K562 (cell line): ENCODE results near the gene GOLGA8B. TPM values are rescaled to one million over a fixed set of nuclear protein-coding genes. Genes with fewer than 3 reads are reported as not detected.

ENCODE experiments used
- ATAC-seq: fragments of 200-7000 bp; cut with Tn5 transposase; 3 replicates; pipeline ENCODE4 v1.9.1; 2020; ENCODE audit warnings: moderate library complexity
- BruUV-seq: library from RNA; stranded (reverse); fragments of 400-500 nt; replicated peaks from 2 replicates; lab custom pipeline; 2021; lab: Mats Ljungman, UMichigan
- CTCF ChIA-PET: fragments of 300-600 bp; formaldehyde crosslinking; extraction: SDS; loops from one replicate; lab custom pipeline; 2021; ENCODE audit warnings: low intra/inter-chr PET ratio; lab: Yijun Ruan, JAX
- POLR2A ChIA-PET: fragments of 300-600, 350-650 bp; sonication (Branson Sonifier 250); formaldehyde crosslinking; extraction: SDS; loops from one replicate; lab custom pipeline; 2021; ENCODE audit warnings: antibody characterized with exemption, inconsistent platforms; lab: Yijun Ruan, JAX
- DNase-seq, 4 experiments: peaks; one replicate each; pipeline versions ENCODE4 v3.0.0 to v3.0.0-alpha.2; 2011 to 2018; ENCODE audit warnings: low spot score in 3 of 4, mixed read lengths in 3 of 4; ENCODE audit errors: extremely low read depth in 1 of 4
- FAIRE-seq: peaks from 2 replicates; lab custom pipeline; 2011; peaks lifted over from hg19 to GRCh38; lab: Jason Lieb, UNC
- H2AFZ ChIP-seq: 2 replicates; pipeline ENCODE4 v1.6.0; 2011; ENCODE audit warnings: low read depth, low read length, control low read depth, inconsistent platforms
- H3K27ac ChIP-seq: fragments of 200-600 bp; 3 replicates; pipeline ENCODE4 v1.8.0; 2011; ENCODE audit warnings: low read depth, mild to moderate bottlenecking, control low read depth, inconsistent platforms, low read length, moderate library complexity, mixed read lengths; ENCODE audit errors: extremely low read depth
- H3K27me3 ChIP-seq, 2 experiments: fragments of 300-600 bp in 1 of 2; 2 replicates in 1 of 2; 3 replicates in 1 of 2; pipeline versions ENCODE4 v1.6.0 to v1.8.0; 2011; ENCODE audit warnings: inconsistent platforms in 2 of 2, low read length in 2 of 2, mild to moderate bottlenecking in 1 of 2, mixed read lengths in 1 of 2, moderate library complexity in 1 of 2; ENCODE audit not compliant: control insufficient read depth in 2 of 2, insufficient read depth in 2 of 2
- H3K36me3 ChIP-seq: fragments of 300-600 bp; 3 replicates; pipeline ENCODE4 v1.8.0; 2011; ENCODE audit warnings: mild to moderate bottlenecking, low read length, inconsistent platforms; ENCODE audit not compliant: control insufficient read depth, insufficient read depth
- H3K4me1 ChIP-seq, 2 experiments: fragments of 200-600 bp in 1 of 2; replicated peaks in 1 of 2; 2 replicates in 1 of 2; 3 replicates in 1 of 2; pipeline versions ENCODE4 v1.5.1 to v1.8.0; 2011; ENCODE audit warnings: inconsistent platforms in 2 of 2, low read length in 2 of 2, mild to moderate bottlenecking in 1 of 2, mixed read lengths in 1 of 2, moderate library complexity in 1 of 2; ENCODE audit not compliant: control insufficient read depth in 2 of 2, insufficient read depth in 2 of 2
- H3K4me2 ChIP-seq: 2 replicates; pipeline ENCODE4 v1.6.1; 2011; ENCODE audit warnings: low read length, control low read depth, inconsistent platforms, mixed read lengths; ENCODE audit not compliant: insufficient read depth
- H3K4me3 ChIP-seq: fragments of 200-600 bp; sonication (generic), shearing (Covaris generic); 2 replicates; pipeline ENCODE4 v1.5.1; 2016; ENCODE audit warnings: control low read depth, inconsistent platforms
- H3K79me2 ChIP-seq: fragments of 200-600 bp; 3 replicates; pipeline ENCODE4 v1.8.0; 2011; ENCODE audit warnings: low read length, inconsistent platforms; ENCODE audit not compliant: control insufficient read depth, insufficient read depth
- H3K9ac ChIP-seq, 2 experiments: 2 replicates each; pipeline versions ENCODE4 v1.6.0 to v1.6.1; 2011; ENCODE audit warnings: low read depth in 2 of 2, low read length in 2 of 2, control low read depth in 1 of 2, inconsistent platforms in 1 of 2, mild to moderate bottlenecking in 1 of 2, mixed read lengths in 1 of 2; ENCODE audit not compliant: insufficient read depth in 1 of 2
- H3K9me1 ChIP-seq: one replicate; pipeline ENCODE4 v1.6.0; 2011; ENCODE audit warnings: inconsistent platforms, mild to moderate bottlenecking, low read length, moderate library complexity; ENCODE audit not compliant: control insufficient read depth, insufficient read depth
- H3K9me3 ChIP-seq: replicated peaks from 2 replicates; pipeline ENCODE4 v1.5.1; 2011; ENCODE audit warnings: low read depth, low read length, inconsistent platforms; ENCODE audit not compliant: control insufficient read depth, insufficient read depth
- H4K20me1 ChIP-seq: replicated peaks from 2 replicates; pipeline ENCODE4 v1.6.1; 2011; ENCODE audit warnings: low read length, inconsistent platforms, mixed read lengths; ENCODE audit not compliant: control insufficient read depth, insufficient read depth
- ARNT ChIP-seq, 2 experiments: fragments of 450-650 bp; IDR thresholded peaks; 2 replicates each; pipeline ENCODE4 v1.6.1; 2016; ENCODE audit warnings: mild to moderate bottlenecking in 1 of 2
- ATF7 ChIP-seq: fragments of 450-650 bp; IDR thresholded peaks from 2 replicates; pipeline ENCODE4 v1.7.1; 2014; ENCODE audit warnings: mild to moderate bottlenecking, moderate library complexity
- CEBPG ChIP-seq, 3 experiments: fragments of 200-800 bp in 1 of 3; sonication (Bioruptor generic) in 1 of 3; sonication (generic) in 1 of 3; formaldehyde crosslinking in 1 of 3; IDR thresholded peaks in 2 of 3; conservative IDR thresholded peaks in 1 of 3; 2 replicates each; pipeline versions ENCODE4 v1.6.1 to v1.8.0; 2016 to 2022; ENCODE audit warnings: missing compliant biosample characterization in 2 of 3, missing genetic modification characterization in 2 of 3, mild to moderate bottlenecking in 1 of 3, missing genetic modification reagents in 1 of 3
- FOXA1 ChIP-seq: fragments of 450-650 bp; IDR thresholded peaks from 2 replicates; pipeline ENCODE4 v1.6.1; 2016; ENCODE audit warnings: mild to moderate bottlenecking, borderline replicate concordance
- GTF2E2 ChIP-seq: fragments of 200-800 bp; sonication (Bioruptor generic); IDR thresholded peaks from 2 replicates; pipeline ENCODE4 v1.6.1; 2016; ENCODE audit warnings: missing genetic modification characterization, missing compliant biosample characterization
- GTF2F1 ChIP-seq: IDR thresholded peaks from 2 replicates; pipeline ENCODE4 v1.6.1; 2011; ENCODE audit warnings: low read depth, low read length, improper control_type of control experiment
- HOXB6 ChIP-seq: fragments of 250-450 bp; sonication (Bioruptor Pico); IDR thresholded peaks from 2 replicates; pipeline ENCODE4 v1.5.1; 2022; ENCODE audit warnings: mild to moderate bottlenecking, borderline replicate concordance
- KDM5B ChIP-seq: fragments of 200-600 bp; sonication (generic); IDR thresholded peaks from 2 replicates; pipeline ENCODE4 v1.6.1; 2012; ENCODE audit warnings: low read depth, mild to moderate bottlenecking, moderate library complexity, low read length, control low read depth, inconsistent platforms; ENCODE audit not compliant: insufficient replicate concordance
- PTRF ChIP-seq: fragments of 450-650 bp; IDR thresholded peaks from 2 replicates; pipeline ENCODE4 v1.6.1; 2016; ENCODE audit warnings: mild to moderate bottlenecking, missing genetic modification characterization, missing compliant biosample characterization
- TFAM ChIP-seq: fragments of 250-450 bp; sonication (Bioruptor Pico); conservative IDR thresholded peaks from 2 replicates; pipeline ENCODE4 v1.5.0; 2021; ENCODE audit warnings: mild to moderate bottlenecking, moderate library complexity
- ZNF717 ChIP-seq: fragments of 250-450 bp; sonication (Bioruptor Pico); IDR thresholded peaks from 2 replicates; pipeline ENCODE4 v1.5.0; 2021
- in situ Hi-C: fragments of 300-500 bp; cut with MboI; formaldehyde crosslinking; loops from 4 replicates; pipeline ENCODE4 v1.15.0; 2018; ENCODE audit warnings: inconsistent platforms, mixed read lengths
- intact Hi-C: fragments of 100-400 bp; cut with micrococcal nuclease; formaldehyde crosslinking; loops from 2 replicates; pipeline ENCODE4 v1.14.2; 2022
- polyA plus RNA-seq, 8 experiments: library from polyadenylated mRNA; depleted of rRNA in 4 of 8; stranded (reverse) in 5 of 8; unstranded in 3 of 8; fragments of >200 nt; fragmentation: Nextera tagmentation in 2 of 8; fragmentation: Illumina TruSeq in 1 of 8; extraction: Ambion mirVana in 2 of 8; extraction: Trizol in 1 of 8; gene quantifications; 2 replicates each; pipeline versions ENCODE4 v1.2.1 to v1.2.3, GENCODE V29; 2011 to 2014; ENCODE audit warnings: inconsistent platforms in 1 of 8, missing spikeins in 1 of 8
- total RNA-seq, 7 experiments: library from RNA; depleted of rRNA in 6 of 7; stranded (reverse); fragments of >200 nt in 6 of 7; fragmentation: Illumina TruSeq in 2 of 7; extraction: Trizol in 2 of 7; gene quantifications; 2 replicates each; pipeline versions ENCODE4 v1.2.1 to v1.2.3, GENCODE V29; 2011 to 2021; ENCODE audit warnings: low replicate concordance in 1 of 7
- TF ChIP-seq, protein P1 (sequence below), 2 experiments: fragments of 450-650 bp in 1 of 2; sonication (generic) in 1 of 2; formaldehyde crosslinking in 1 of 2; IDR thresholded peaks in 1 of 2; conservative IDR thresholded peaks in 1 of 2; 2 replicates each; pipeline versions ENCODE4 v1.6.1 to v1.8.1; 2016 to 2023; ENCODE audit warnings: mild to moderate bottlenecking in 2 of 2, moderate library complexity in 2 of 2, inconsistent platforms in 1 of 2, missing genetic modification reagents in 1 of 2
- TF ChIP-seq, protein P2 (sequence below): fragments of 450-650 bp; IDR thresholded peaks from 2 replicates; pipeline ENCODE4 v1.7.0; 2016; ENCODE audit warnings: borderline replicate concordance

GOLGA8B gene
- total and polyA plus RNA-seq, 9 of the 15 experiments (the other 6 are each of a cell fraction or from before 2014, with no cell fraction given), result 7.9 to 236 (median 54.1) TPM

DNA sequence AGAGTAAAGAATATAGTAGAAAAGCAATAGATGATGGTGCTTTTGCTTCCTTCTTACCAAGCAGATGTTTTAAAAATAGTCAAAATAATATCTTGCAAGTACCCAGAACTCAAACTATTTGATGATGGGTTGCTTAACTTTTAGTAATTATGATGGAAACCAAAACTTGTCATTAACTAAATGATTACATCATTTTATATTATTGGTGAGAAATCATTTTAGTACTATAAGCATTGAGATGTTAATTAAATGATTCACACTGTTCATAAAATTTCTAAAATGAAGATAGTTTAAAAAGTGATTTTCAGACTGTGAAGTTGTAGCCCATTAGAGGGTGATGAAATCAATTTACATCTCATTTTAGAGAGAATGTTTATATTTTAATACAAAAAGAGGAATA is 24.4 kb upstream of the GOLGA8B start:
- DNase-seq (no peak), ATAC-seq (no peak)
- H3K36me3 ChIP-seq, result no peaks in the 10 kb centered on the region
- H3K79me2 ChIP-seq, result no peaks in the 10 kb centered on the region
- H3K4me2 ChIP-seq, result no peak overlapping the region
- POLR2A ChIA-PET, result no interaction called here
- H3K9me3 ChIP-seq, result no peaks in the 10 kb centered on the region
- H3K4me3 ChIP-seq, result no peak overlapping the region
- CTCF ChIA-PET, result no interaction called here
- H2AFZ ChIP-seq, result no peak overlapping the region
- intact Hi-C loops, result no loop called here
- no peaks in the 10 kb centered on the region; a peak in 1 of 5 replicates for H3K4me1 ChIP-seq
- H3K9ac ChIP-seq, result no peak overlapping the region
- TF ChIP-seq, protein P1, sequence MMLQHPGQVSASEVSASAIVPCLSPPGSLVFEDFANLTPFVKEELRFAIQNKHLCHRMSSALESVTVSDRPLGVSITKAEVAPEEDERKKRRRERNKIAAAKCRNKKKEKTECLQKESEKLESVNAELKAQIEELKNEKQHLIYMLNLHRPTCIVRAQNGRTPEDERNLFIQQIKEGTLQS (IDR thresholded peaks at IDR 0.05), result peak; percentile 61; the same call in 1 of the 2 replicates
- TF ChIP-seq, protein P1 (CRISPR knock-in tag; conservative IDR thresholded peaks at IDR 0.05), result no peak
- TF ChIP-seq CEBPG (CRISPR knock-in tag; IDR thresholded peaks at IDR 0.05) (no peak), CEBPG (tag; conservative IDR thresholded peaks at IDR 0.05 in 1 of 2, IDR thresholded peaks at IDR 0.05 in 1 of 2) (peak; percentile 26 to 36; a peak in 1 of 4 replicates), ARNT (IDR thresholded peaks at IDR 0.05) (no peak)
- TF ChIP-seq, all 486 proteins: peak for 2
- no TSS peak for BruUV-seq
- in situ Hi-C loops, result no loop called here
- H3K9me1 ChIP-seq, result no peaks in the 10 kb centered on the region
- no peaks in the 10 kb centered on the region for H3K27me3 ChIP-seq
- FAIRE-seq, result no peak
- H3K27ac ChIP-seq, result no peak overlapping the region
- no peaks in the 10 kb centered on the region for H4K20me1 ChIP-seq

DNA sequence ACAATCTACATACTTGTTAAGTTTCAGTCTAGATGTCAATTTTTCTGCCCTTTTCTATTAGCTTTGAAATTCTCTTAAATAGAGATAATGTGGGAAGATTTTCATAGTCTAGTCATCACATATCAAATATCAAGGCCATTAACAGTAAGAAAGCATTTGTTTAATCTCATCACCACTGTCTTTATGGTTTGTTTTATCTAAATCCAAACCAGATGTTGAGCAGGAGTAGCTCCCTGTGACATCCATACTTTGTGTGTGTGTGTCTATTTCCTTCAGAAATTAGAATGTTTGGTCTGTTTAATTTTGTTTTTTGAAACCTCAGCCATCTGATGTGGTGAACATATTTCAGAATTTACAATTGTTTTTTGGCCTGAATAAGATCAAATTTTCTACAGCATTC is 23.1 kb upstream of the GOLGA8B start:
- H3K79me2 ChIP-seq, result no peaks in the 10 kb centered on the region
- no peaks in the 10 kb centered on the region for H3K9me3 ChIP-seq
- ChIA-PET POLR2A (interaction anchor here (1.5 kb wide), 1 partner anchor 19 kb away, joined by 6 read pairs; no protein-coding TSS in a partner anchor), CTCF (no interaction called here)
- no peak overlapping the region for H3K9ac ChIP-seq
- BruUV-seq, result no TSS peak
- no peak overlapping the region for H3K27ac ChIP-seq
- H3K36me3 ChIP-seq, result no peaks in the 10 kb centered on the region
- intact Hi-C loops (no loop called here), in situ Hi-C loops (no loop called here)
- DNase-seq (no peak), ATAC-seq (no peak), FAIRE-seq (no peak)
- H3K4me1 ChIP-seq, result no peaks in the 10 kb centered on the region; a peak in 1 of 5 replicates
- H2AFZ ChIP-seq, result no peak overlapping the region
- no peak overlapping the region for H3K4me2 ChIP-seq
- H3K27me3 ChIP-seq, result no peaks in the 10 kb centered on the region
- H3K9me1 ChIP-seq, result no peaks in the 10 kb centered on the region
- no peaks in the 10 kb centered on the region for H4K20me1 ChIP-seq
- H3K4me3 ChIP-seq, result no peak overlapping the region
- no peak for TF ChIP-seq GTF2F1
- TF ChIP-seq GTF2E2 (tag), result no peak
- TF ChIP-seq HOXB6 (CRISPR knock-in tag), result no peak
- TF ChIP-seq, protein P2, sequence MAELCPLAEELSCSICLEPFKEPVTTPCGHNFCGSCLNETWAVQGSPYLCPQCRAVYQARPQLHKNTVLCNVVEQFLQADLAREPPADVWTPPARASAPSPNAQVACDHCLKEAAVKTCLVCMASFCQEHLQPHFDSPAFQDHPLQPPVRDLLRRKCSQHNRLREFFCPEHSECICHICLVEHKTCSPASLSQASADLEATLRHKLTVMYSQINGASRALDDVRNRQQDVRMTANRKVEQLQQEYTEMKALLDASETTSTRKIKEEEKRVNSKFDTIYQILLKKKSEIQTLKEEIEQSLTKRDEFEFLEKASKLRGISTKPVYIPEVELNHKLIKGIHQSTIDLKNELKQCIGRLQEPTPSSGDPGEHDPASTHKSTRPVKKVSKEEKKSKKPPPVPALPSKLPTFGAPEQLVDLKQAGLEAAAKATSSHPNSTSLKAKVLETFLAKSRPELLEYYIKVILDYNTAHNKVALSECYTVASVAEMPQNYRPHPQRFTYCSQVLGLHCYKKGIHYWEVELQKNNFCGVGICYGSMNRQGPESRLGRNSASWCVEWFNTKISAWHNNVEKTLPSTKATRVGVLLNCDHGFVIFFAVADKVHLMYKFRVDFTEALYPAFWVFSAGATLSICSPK, result no peak
- no peak for TF ChIP-seq ATF7
- no peak for TF ChIP-seq FOXA1
- no peak for TF ChIP-seq KDM5B
- no peak for TF ChIP-seq ZNF717 (CRISPR knock-in tag)
- no peak for TF ChIP-seq PTRF (tag)
- TF ChIP-seq TFAM (CRISPR knock-in tag), result no peak
